B cell (primary cell): ENCODE data around the gene PARD6G. TPM values are rescaled to one million over a fixed set of nuclear protein-coding genes. Genes with fewer than 3 reads are reported as not detected.

Experiments
- ATAC-seq: fragments of 200-7000 bp; cut with Tn5 transposase; one replicate; pipeline ENCODE4 v1.10.0; 2021; ENCODE audit warnings: low read depth, mild to moderate bottlenecking, moderate number of reproducible peaks, moderate library complexity
- CTCF ChIA-PET: fragments of 350-600 bp; sonication (Branson Sonifier 250); formaldehyde crosslinking; loops from one replicate; lab custom pipeline; 2021; ENCODE audit warnings: antibody characterized with exemption, inconsistent platforms; lab: Charles Lee
- POLR2A ChIA-PET: fragments of 350-600 bp; sonication (Branson Sonifier 250); formaldehyde crosslinking; loops from one replicate; lab custom pipeline; 2021; ENCODE audit warnings: antibody characterized with exemption; lab: Charles Lee
- DNase-seq: peaks from one replicate; pipeline ENCODE4 v3.0.0; 2013
- H2AFZ ChIP-seq: 2 replicates; pipeline ENCODE4 v1.6.1; 2012; ENCODE audit warnings: mild to moderate bottlenecking, low read depth, low read length; ENCODE audit not compliant: insufficient read depth, poor library complexity, severe bottlenecking
- H3K27ac ChIP-seq, 2 donors: 1 replicate in 1 of 2; 2 replicates in 1 of 2; pipeline ENCODE4 v1.5.1; 2012 to 2013; ENCODE audit warnings: low read length in 2 of 2, mild to moderate bottlenecking in 2 of 2, moderate library complexity in 1 of 2
- H3K27me3 ChIP-seq, 4 experiments: fragments of 200-600 bp in 1 of 4; sonication (generic) in 1 of 4; replicated peaks in 1 of 4; 1 replicate in 2 of 4; 2 replicates in 2 of 4; pipeline versions ENCODE4 v1.6.1 to v1.7.0; 2013 to 2016; ENCODE audit warnings: low read length in 3 of 4, mild to moderate bottlenecking in 2 of 4, mixed read lengths in 1 of 4, moderate library complexity in 1 of 4; ENCODE audit not compliant: insufficient read depth in 4 of 4, control insufficient read depth in 3 of 4; ENCODE audit errors: control extremely low read depth in 1 of 4
- H3K36me3 ChIP-seq, 2 experiments: replicated peaks in 1 of 2; 1 replicate in 1 of 2; 2 replicates in 1 of 2; pipeline versions ENCODE4 v1.6.1 to v1.7.1; 2013; ENCODE audit warnings: low read length in 1 of 2; ENCODE audit not compliant: insufficient read depth in 2 of 2, control insufficient read depth in 1 of 2; ENCODE audit errors: control extremely low read depth in 1 of 2, extremely low read depth in 1 of 2
- H3K4me1 ChIP-seq, 2 donors: fragments of 200-600 bp in 1 of 2; sonication (generic) in 1 of 2; 1 replicate in 1 of 2; 2 replicates in 1 of 2; pipeline versions ENCODE4 v1.5.1 to v1.6.1; 2013 to 2017; ENCODE audit warnings: low read length in 2 of 2; ENCODE audit not compliant: control insufficient read depth in 2 of 2, insufficient read depth in 2 of 2
- H3K4me2 ChIP-seq: replicated peaks from 2 replicates; pipeline ENCODE3; 2012; ENCODE audit warnings: mild to moderate bottlenecking, low read depth, low read length; ENCODE audit not compliant: poor library complexity, severe bottlenecking
- H3K4me3 ChIP-seq, 5 experiments: fragments of 200-600 bp in 1 of 5; sonication (generic) in 1 of 5; 1 replicate in 3 of 5; 2 replicates in 2 of 5; pipeline versions ENCODE4 v1.5.1 to v1.7.0; 2011 to 2016; ENCODE audit warnings: low read length in 4 of 5, mild to moderate bottlenecking in 4 of 5, low read depth in 2 of 5, control low read depth in 1 of 5, moderate library complexity in 1 of 5; ENCODE audit not compliant: insufficient read depth in 1 of 5; ENCODE audit errors: control extremely low read depth in 1 of 5, extremely low read depth in 1 of 5
- H3K79me2 ChIP-seq: fragments of 200-600 bp; sonication (generic); one replicate; pipeline ENCODE4 v1.6.0; 2016; ENCODE audit warnings: low read length; ENCODE audit not compliant: control insufficient read depth, insufficient read depth
- H3K9ac ChIP-seq: fragments of 200-600 bp; sonication (generic); 2 replicates; pipeline ENCODE4 v1.6.1; 2017; ENCODE audit warnings: mild to moderate bottlenecking, low read length, moderate library complexity
- H3K9me3 ChIP-seq, 3 donors: one replicate each; pipeline versions ENCODE4 v1.6.1 to v1.7.1; 2013; ENCODE audit warnings: low read length in 2 of 3; ENCODE audit not compliant: control insufficient read depth in 2 of 3, insufficient read depth in 1 of 3; ENCODE audit errors: control extremely low read depth in 1 of 3
- H4K20me1 ChIP-seq: 2 replicates; pipeline ENCODE4 v1.6.0; 2012; ENCODE audit warnings: mild to moderate bottlenecking, low read length; ENCODE audit not compliant: insufficient read depth, control insufficient read depth, poor library complexity, severe bottlenecking
- H3K27ac Mint-ChIP-seq: one replicate; pipeline ENCODE4 v1.8.0; 2021; ENCODE audit warnings: mixed read lengths
- H3K27me3 Mint-ChIP-seq: one replicate; pipeline ENCODE4 v1.8.0; 2021; ENCODE audit warnings: mixed read lengths
- H3K4me1 Mint-ChIP-seq: one replicate; pipeline ENCODE4 v1.8.0; 2021; ENCODE audit warnings: mixed read lengths
- H3K4me3 Mint-ChIP-seq: one replicate; pipeline ENCODE4 v1.8.0; 2021; ENCODE audit warnings: mixed read lengths
- H3K9me3 Mint-ChIP-seq: one replicate; pipeline ENCODE4 v1.8.0; 2022; ENCODE audit warnings: mixed read lengths; ENCODE audit not compliant: insufficient read depth
- EZH2 ChIP-seq: IDR thresholded peaks from 2 replicates; pipeline ENCODE4 v1.6.1; 2012; ENCODE audit warnings: borderline replicate concordance, low read depth, mild to moderate bottlenecking, moderate library complexity, low read length; ENCODE audit not compliant: insufficient read depth, poor library complexity, severe bottlenecking
- WGBS: methylation state at CpG from one replicate; pipeline ENCODE4 v1.1.5; 2013; ENCODE audit warnings: missing lambda C conversion rate; ENCODE audit not compliant: insufficient coverage; 5-methylcytosine and 5-hydroxymethylcytosine counted together
- intact Hi-C: fragments of 100-400 bp; cut with micrococcal nuclease; formaldehyde crosslinking; loops from one replicate; pipeline ENCODE4 v1.10.0; 2022
- polyA plus RNA-seq: library from polyadenylated mRNA; depleted of rRNA; stranded (reverse); fragments of >200 nt; gene quantifications from 2 replicates; pipeline ENCODE4 v1.2.3, GENCODE V29; 2012
- total RNA-seq, 2 donors: library from RNA; stranded (reverse); fragments of 120-200 nt in 1 of 2; gene quantifications; 1 replicate in 1 of 2; 2 replicates in 1 of 2; pipeline versions ENCODE4 v1.2.3 to v1.2.4, GENCODE V29; 2013 to 2022
- TF ChIP-seq, protein P1 (sequence below): fragments of 200-600 bp; IDR thresholded peaks from one replicate; pipeline ENCODE4 v1.8.0; 2022; ENCODE audit warnings: antibody characterized with exemption, mild to moderate bottlenecking

Gene PARD6G
- total and polyA plus RNA-seq, 2 donors (not counting 1 experiment from before 2014, with no cell fraction given): not detected

- H3K4me3 Mint-ChIP-seq: no peak overlapping the region
- peak; percentile 22 for DNase-seq
Measured at GRCh38 chr18:80253871-80254492, 6.7 kb upstream of the PARD6G start.

DNA sequence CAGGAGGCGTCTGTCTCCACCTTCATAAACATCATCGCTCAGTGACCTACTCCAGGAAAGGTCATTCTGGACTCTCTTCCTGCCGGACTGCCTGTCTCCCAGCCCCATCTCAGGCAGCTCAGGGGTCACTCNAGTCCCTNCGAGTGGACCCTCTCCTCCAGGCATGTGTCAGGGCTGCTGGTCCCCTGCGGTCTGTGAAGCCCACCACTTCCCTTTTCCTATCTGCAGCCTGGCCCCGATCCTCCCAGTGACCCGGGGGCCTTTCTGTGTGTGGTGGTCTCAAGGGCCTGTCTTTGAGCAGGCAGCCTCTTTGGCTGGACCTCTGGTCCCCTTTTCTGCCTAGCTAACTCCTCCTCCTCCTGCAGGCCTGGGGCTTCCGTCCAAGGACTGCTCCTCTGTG, 5.9 kb upstream of the PARD6G start:
- Histone ChIP-seq H3K27ac (no peak overlapping the region), H3K9me3 (peaks cover 0 to 13% (median 0%) of the 10 kb centered on the region in 3 donors), H3K27me3 (no peaks in the 10 kb centered on the region), H3K9ac (no peak overlapping the region), H4K20me1 (no peaks in the 10 kb centered on the region), H2AFZ (no peak overlapping the region), H3K4me3 (no peak overlapping the region), H3K36me3 (no peaks in the 10 kb centered on the region), H3K4me1 (no peaks in the 10 kb centered on the region), H3K4me2 (no peak overlapping the region), H3K79me2 (no peaks in the 10 kb centered on the region)
- TF ChIP-seq EZH2: no peak
- TF ChIP-seq, protein P1, sequence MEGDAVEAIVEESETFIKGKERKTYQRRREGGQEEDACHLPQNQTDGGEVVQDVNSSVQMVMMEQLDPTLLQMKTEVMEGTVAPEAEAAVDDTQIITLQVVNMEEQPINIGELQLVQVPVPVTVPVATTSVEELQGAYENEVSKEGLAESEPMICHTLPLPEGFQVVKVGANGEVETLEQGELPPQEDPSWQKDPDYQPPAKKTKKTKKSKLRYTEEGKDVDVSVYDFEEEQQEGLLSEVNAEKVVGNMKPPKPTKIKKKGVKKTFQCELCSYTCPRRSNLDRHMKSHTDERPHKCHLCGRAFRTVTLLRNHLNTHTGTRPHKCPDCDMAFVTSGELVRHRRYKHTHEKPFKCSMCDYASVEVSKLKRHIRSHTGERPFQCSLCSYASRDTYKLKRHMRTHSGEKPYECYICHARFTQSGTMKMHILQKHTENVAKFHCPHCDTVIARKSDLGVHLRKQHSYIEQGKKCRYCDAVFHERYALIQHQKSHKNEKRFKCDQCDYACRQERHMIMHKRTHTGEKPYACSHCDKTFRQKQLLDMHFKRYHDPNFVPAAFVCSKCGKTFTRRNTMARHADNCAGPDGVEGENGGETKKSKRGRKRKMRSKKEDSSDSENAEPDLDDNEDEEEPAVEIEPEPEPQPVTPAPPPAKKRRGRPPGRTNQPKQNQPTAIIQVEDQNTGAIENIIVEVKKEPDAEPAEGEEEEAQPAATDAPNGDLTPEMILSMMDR: no peak
- WGBS: 95% methylated on average over 4 of the region's 8 CpGs
- ATAC-seq: no peak
- H3K9me3 Mint-ChIP-seq: no peaks in the 10 kb centered on the region
- H3K27me3 Mint-ChIP-seq: peaks cover 25% of the 10 kb centered on the region
- ChIA-PET POLR2A (no interaction called here), CTCF (no interaction called here)
- no peak overlapping the region for H3K4me3 Mint-ChIP-seq
- DNase-seq: no peak
- intact Hi-C loops: no loop called here
- H3K27ac Mint-ChIP-seq: no peak overlapping the region
- no peaks in the 10 kb centered on the region for H3K4me1 Mint-ChIP-seq

More at GRCh38 chr18:80253871-80254492, 6.7 kb upstream of the PARD6G start:
- Histone ChIP-seq H3K27me3 (no peaks in the 10 kb centered on the region), H3K79me2 (no peaks in the 10 kb centered on the region), H3K4me2 (no peak overlapping the region), H4K20me1 (no peaks in the 10 kb centered on the region), H3K27ac (no peak overlapping the region), H3K4me3 (no peak overlapping the region), H3K4me1 (no peaks in the 10 kb centered on the region), H3K36me3 (no peaks in the 10 kb centered on the region), H2AFZ (no peak overlapping the region), H3K9ac (no peak overlapping the region), H3K9me3 (peaks cover 0 to 14% (median 0%) of the 10 kb centered on the region in 3 donors)
- POLR2A ChIA-PET: no interaction called here
- Mint-ChIP-seq H3K27me3 (peaks cover 19% of the 10 kb centered on the region), H3K9me3 (no peaks in the 10 kb centered on the region), H3K4me1 (no peaks in the 10 kb centered on the region), H3K27ac (no peak overlapping the region)
- TF ChIP-seq, protein P1: no peak
- no peak for TF ChIP-seq EZH2
- intact Hi-C loops: no loop called here
- peak; percentile 51 for ATAC-seq
- WGBS: 78% methylated on average over 8 of the region's 8 CpGs
- CTCF ChIA-PET: interaction anchor here (4.9 kb wide), 1 partner anchor 97 kb away, joined by 36 read pairs; no protein-coding TSS in a partner anchor
